Progenitor cell of endocrine pancreas (in vitro differentiated cells): Measurements from ENCODE around the gene VWA8. TPM values are rescaled to one million over a fixed set of nuclear protein-coding genes. Genes with fewer than 3 reads are reported as not detected.
"Not testable (repeated sequence)": the region's sequence is repeated elsewhere in the genome, so short reads cannot be mapped to it uniquely, and the experiment has no call there.

Experiments used
- DNase-seq: peaks from one replicate; pipeline ENCODE4 v3.0.0; 2021; ENCODE audit warnings: low spot score; ENCODE audit not compliant: unreplicated experiment
- H3K27ac Mint-ChIP-seq: 2 replicates; pipeline ENCODE4 v1.8.0; 2021; ENCODE audit warnings: mild to moderate bottlenecking, moderate library complexity, mixed read lengths
- H3K27me3 Mint-ChIP-seq: 2 replicates; pipeline ENCODE4 v1.8.0; 2021; ENCODE audit warnings: mixed read lengths
- H3K36me3 Mint-ChIP-seq: 2 replicates; pipeline ENCODE4 v1.8.0; 2022; ENCODE audit warnings: mixed read lengths; ENCODE audit not compliant: insufficient read depth
- H3K4me1 Mint-ChIP-seq: 2 replicates; pipeline ENCODE4 v1.8.0; 2021; ENCODE audit warnings: low read depth, mixed read lengths
- H3K4me3 Mint-ChIP-seq: 2 replicates; pipeline ENCODE4 v1.8.0; 2021; ENCODE audit warnings: low read depth, mild to moderate bottlenecking, moderate library complexity, mixed read lengths
- H3K9me3 Mint-ChIP-seq: 2 replicates; pipeline ENCODE4 v1.8.0; 2021; ENCODE audit warnings: low read depth, mixed read lengths
- CTCF ChIP-seq: fragments of 200-600 bp; sonication (generic); IDR thresholded peaks from one replicate; pipeline ENCODE4 v1.5.0; 2021; ENCODE audit warnings: antibody characterized with exemption, mild to moderate bottlenecking; ENCODE audit not compliant: unreplicated experiment
- total RNA-seq: library from RNA; stranded (reverse); gene quantifications from 2 replicates; pipeline ENCODE4 v1.2.1, GENCODE V29; 2021

The VWA8 gene
- total RNA-seq, 1 donor from 2014 or later: 24.1 TPM

- H3K27ac Mint-ChIP-seq: no peak overlapping the region
- DNase-seq: no peak
- no peak overlapping the region for H3K4me3 Mint-ChIP-seq
- H3K9me3 Mint-ChIP-seq: peaks cover 9% of the 10 kb centered on the region
- no peaks in the 10 kb centered on the region for H3K36me3 Mint-ChIP-seq
- no peak for TF ChIP-seq CTCF
- no peaks in the 10 kb centered on the region for H3K27me3 Mint-ChIP-seq
- H3K4me1 Mint-ChIP-seq: no peaks in the 10 kb centered on the region
These were observed 419.6 kb downstream of the VWA8 start for GRCh38 chr13:41541142-41541938.

GRCh38 chr13:41540240-41540639 is 420.7 kb downstream of the VWA8 start:
- not testable (repeated sequence) for H3K4me1 Mint-ChIP-seq, H3K36me3 Mint-ChIP-seq, DNase-seq, H3K27me3 Mint-ChIP-seq, H3K27ac Mint-ChIP-seq, H3K4me3 Mint-ChIP-seq, H3K9me3 Mint-ChIP-seq

GRCh38 chr13:41533266-41534052 is 427.4 kb downstream of the VWA8 start:
- Mint-ChIP-seq H3K9me3 (peaks cover 4% of the 10 kb centered on the region), H3K27me3 (peaks cover 8% of the 10 kb centered on the region), H3K36me3 (no peaks in the 10 kb centered on the region), H3K4me3 (no peak overlapping the region), H3K27ac (no peak overlapping the region), H3K4me1 (no peaks in the 10 kb centered on the region)
- no peak for DNase-seq
- no peak for TF ChIP-seq CTCF

GRCh38 chr13:41528021-41528420 is 432.9 kb downstream of the VWA8 start:
- Mint-ChIP-seq H3K27me3 (peaks cover 22% of the 10 kb centered on the region), H3K36me3 (no peaks in the 10 kb centered on the region), H3K9me3 (no peaks in the 10 kb centered on the region), H3K4me3 (no peak overlapping the region), H3K27ac (peak overlapping the region; percentile 37), H3K4me1 (peaks cover 7% of the 10 kb centered on the region)
- DNase-seq: no peak
- TF ChIP-seq CTCF: no peak

- H3K27ac Mint-ChIP-seq: no peak overlapping the region
- H3K9me3 Mint-ChIP-seq: peaks cover 3% of the 10 kb centered on the region
- H3K4me1 Mint-ChIP-seq: peaks cover 9% of the 10 kb centered on the region
These were observed 440.0 kb downstream of the VWA8 start for GRCh38 chr13:41520660-41521630.

More at GRCh38 chr13:41520660-41521630, 440.0 kb downstream of the VWA8 start:
- Mint-ChIP-seq H3K4me3 (no peak overlapping the region), H3K27me3 (peaks cover 18% of the 10 kb centered on the region), H3K36me3 (no peaks in the 10 kb centered on the region)
- no peak for TF ChIP-seq CTCF
- no peak for DNase-seq
